Neutrophil (primary cell): ENCODE results near the gene DESI1.

Experiments used
- H3K27ac ChIP-seq: fragments of 200-600 bp; sonication (generic); 2 replicates; pipeline ENCODE4 v1.5.1; 2016; ENCODE audit warnings: mild to moderate bottlenecking, moderate library complexity
- H3K27me3 ChIP-seq: fragments of 200-600 bp; sonication (generic); 2 replicates; pipeline ENCODE4 v1.6.0; 2016; ENCODE audit warnings: mild to moderate bottlenecking
- H3K36me3 ChIP-seq: fragments of 200-600 bp; sonication (generic); 2 replicates; pipeline ENCODE4 v1.5.1; 2017
- H3K4me1 ChIP-seq, 2 experiments: fragments of 200-600 bp in 1 of 2; sonication (generic) in 1 of 2; 1 replicate in 1 of 2; 2 replicates in 1 of 2; pipeline versions ENCODE4 v1.5.1 to v1.6.1; 2013 to 2016; ENCODE audit warnings: low read depth in 1 of 2, low read length in 1 of 2, mild to moderate bottlenecking in 1 of 2, moderate library complexity in 1 of 2; ENCODE audit not compliant: control insufficient read depth in 1 of 2, insufficient read depth in 1 of 2
- H3K4me3 ChIP-seq, 2 experiments: fragments of 200-600 bp in 1 of 2; sonication (generic) in 1 of 2; 1 replicate in 1 of 2; 2 replicates in 1 of 2; pipeline ENCODE4 v1.5.1; 2013 to 2016; ENCODE audit warnings: low read depth in 1 of 2, low read length in 1 of 2, mild to moderate bottlenecking in 1 of 2, moderate library complexity in 1 of 2
- H3K9me3 ChIP-seq: fragments of 200-600 bp; sonication (generic); 2 replicates; pipeline ENCODE4 v1.5.1; 2016
- TF ChIP-seq, protein P1 (sequence below): fragments of 200-600 bp; sonication (generic); IDR thresholded peaks from 2 replicates; pipeline ENCODE4 v1.5.1; 2016; ENCODE audit warnings: antibody characterized with exemption

Gene DESI1

DNA sequence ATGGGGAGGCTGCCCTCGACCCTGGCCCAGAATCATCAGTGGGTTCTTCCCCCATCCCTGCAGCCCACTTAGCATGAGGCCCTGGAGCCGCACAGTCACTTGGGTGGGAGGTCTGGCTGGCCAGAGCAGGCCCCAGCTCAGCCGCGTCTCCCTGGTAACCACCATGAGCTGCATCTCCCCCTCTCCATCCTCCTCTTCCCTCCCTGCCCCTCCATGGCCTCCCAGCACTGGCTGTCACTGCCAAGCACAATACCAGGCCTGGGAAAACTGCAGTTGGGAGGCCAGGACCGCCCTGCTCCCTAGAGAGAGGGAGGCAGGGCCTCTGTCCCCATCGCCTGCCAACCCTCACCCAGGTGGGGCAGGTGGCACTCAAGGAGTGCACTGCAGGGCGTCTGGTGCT, 52.0 kb downstream of the DESI1 start:
- no peaks in the 10 kb centered on the region for H3K27me3 ChIP-seq
- H3K4me3 ChIP-seq, result no peak overlapping the region
- H3K4me1 ChIP-seq, result no peaks in the 10 kb centered on the region
- H3K36me3 ChIP-seq, result no peaks in the 10 kb centered on the region
- H3K27ac ChIP-seq, result no peak overlapping the region
- H3K9me3 ChIP-seq, result no peaks in the 10 kb centered on the region
- TF ChIP-seq, protein P1, sequence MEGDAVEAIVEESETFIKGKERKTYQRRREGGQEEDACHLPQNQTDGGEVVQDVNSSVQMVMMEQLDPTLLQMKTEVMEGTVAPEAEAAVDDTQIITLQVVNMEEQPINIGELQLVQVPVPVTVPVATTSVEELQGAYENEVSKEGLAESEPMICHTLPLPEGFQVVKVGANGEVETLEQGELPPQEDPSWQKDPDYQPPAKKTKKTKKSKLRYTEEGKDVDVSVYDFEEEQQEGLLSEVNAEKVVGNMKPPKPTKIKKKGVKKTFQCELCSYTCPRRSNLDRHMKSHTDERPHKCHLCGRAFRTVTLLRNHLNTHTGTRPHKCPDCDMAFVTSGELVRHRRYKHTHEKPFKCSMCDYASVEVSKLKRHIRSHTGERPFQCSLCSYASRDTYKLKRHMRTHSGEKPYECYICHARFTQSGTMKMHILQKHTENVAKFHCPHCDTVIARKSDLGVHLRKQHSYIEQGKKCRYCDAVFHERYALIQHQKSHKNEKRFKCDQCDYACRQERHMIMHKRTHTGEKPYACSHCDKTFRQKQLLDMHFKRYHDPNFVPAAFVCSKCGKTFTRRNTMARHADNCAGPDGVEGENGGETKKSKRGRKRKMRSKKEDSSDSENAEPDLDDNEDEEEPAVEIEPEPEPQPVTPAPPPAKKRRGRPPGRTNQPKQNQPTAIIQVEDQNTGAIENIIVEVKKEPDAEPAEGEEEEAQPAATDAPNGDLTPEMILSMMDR, result no peak

DNA sequence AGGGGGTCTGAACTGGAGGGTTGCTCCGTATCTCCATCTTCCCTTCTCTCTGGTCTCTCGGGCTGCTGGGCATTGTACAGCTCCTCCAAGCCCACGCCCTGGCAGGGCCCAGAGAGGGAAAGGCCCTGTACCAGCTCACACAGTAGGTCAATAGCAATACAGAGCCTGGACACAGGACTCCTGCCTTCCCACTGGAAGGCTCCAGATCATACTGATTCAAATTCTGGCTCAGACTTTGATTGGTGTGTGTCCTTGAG, 53.4 kb downstream of the DESI1 start:
- H3K4me1 ChIP-seq, result no peaks in the 10 kb centered on the region
- H3K4me3 ChIP-seq, result no peak overlapping the region
- H3K27ac ChIP-seq, result no peak overlapping the region
- H3K36me3 ChIP-seq, result no peaks in the 10 kb centered on the region
- no peaks in the 10 kb centered on the region for H3K9me3 ChIP-seq
- TF ChIP-seq, protein P1, result no peak
- H3K27me3 ChIP-seq, result peaks cover 10% of the 10 kb centered on the region

DNA sequence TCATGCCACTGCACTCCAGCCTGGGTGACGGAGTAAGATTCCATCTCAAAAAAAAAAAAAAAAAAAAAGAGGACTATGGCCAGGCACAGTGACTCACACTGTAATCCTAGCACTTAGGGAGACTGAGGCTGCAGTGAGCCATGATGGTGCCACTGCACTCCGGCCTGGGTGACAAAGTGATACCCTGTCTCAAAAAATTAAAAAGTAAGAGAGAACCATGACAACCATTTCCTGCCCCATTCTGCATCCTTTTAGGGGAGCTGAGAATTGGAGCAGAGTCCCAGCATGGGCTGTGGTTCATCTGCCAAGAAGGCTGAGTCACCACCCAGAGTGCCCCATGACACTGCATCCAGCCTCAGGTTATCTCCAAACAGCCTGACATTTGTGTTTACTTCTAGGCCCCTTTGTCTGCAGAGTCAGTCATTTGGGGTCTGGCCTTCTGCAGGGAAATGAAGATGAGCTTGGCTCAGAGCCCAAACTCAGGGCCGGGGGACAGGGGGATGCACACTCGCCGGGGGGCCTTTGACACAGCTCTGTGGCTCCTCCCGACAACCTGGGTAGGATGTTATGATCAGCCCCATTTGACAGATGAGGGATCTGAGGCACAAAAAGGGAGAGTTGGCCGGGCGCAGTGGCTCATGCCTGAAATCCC, 55.3 kb downstream of the DESI1 start:
- no peak overlapping the region for H3K4me3 ChIP-seq
- no peaks in the 10 kb centered on the region for H3K4me1 ChIP-seq
- H3K9me3 ChIP-seq, result no peaks in the 10 kb centered on the region
- H3K36me3 ChIP-seq, result no peaks in the 10 kb centered on the region
- H3K27me3 ChIP-seq, result peaks cover 29% of the 10 kb centered on the region
- no peak overlapping the region for H3K27ac ChIP-seq
- TF ChIP-seq, protein P1, result no peak

DNA sequence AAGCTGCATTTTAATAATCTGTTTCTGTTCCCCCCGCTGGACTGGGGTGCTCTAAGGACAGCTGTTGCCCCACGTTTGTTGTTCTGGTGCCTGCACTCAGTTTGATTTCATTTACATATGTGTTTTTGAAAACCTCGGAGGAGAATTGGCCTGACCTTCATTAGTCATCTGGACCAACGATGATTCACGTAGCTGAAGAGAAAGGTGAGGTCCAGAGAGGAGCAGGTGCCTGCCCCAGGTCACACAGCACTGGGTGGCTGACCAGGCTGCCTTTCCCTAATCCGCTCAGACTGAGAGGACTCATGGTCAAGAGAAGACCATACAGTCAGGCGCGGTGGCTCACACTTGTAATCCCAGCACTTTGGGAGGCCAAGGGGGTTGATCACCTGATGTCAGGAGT, 56.3 kb downstream of the DESI1 start:
- peaks cover 39% of the 10 kb centered on the region for H3K27me3 ChIP-seq
- no peaks in the 10 kb centered on the region for H3K36me3 ChIP-seq
- no peak overlapping the region for H3K27ac ChIP-seq
- H3K9me3 ChIP-seq, result no peaks in the 10 kb centered on the region
- TF ChIP-seq, protein P1, result no peak
- no peaks in the 10 kb centered on the region for H3K4me1 ChIP-seq
- no peak overlapping the region for H3K4me3 ChIP-seq

DNA sequence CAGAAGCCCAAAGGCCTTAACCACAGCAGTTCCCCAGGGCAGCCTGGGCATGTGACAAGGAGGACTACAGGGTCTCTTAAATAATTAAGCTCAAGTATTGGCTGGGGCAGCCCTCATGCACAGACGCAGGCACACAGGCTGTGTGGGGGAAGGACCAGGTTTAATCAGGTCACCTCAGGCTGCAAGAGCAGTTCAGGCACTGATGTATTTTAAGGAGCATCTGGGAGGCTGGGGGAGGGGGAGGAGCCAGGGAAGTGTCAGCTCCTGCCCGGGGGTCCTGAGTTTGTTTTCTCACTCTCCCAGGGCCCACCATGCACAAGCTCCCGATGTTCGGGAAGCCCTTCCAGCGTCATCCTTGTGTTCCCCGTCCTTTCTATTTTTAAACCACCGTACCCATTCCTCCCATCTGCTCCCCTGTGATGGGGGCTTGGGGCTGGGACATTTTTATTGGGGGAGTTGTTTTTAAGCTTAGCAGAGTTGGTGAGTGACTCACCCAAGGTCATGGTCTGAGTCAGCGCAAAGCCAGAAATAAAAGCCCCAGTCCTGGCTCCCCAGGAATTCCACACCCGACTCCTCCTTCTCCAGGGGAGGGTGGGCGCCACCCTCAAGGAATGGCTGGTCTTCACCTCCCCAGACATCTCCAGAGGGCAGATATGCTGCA, 57.7 kb downstream of the DESI1 start:
- Histone ChIP-seq H3K27me3 (peaks cover 51% of the 10 kb centered on the region), H3K27ac (no peak overlapping the region), H3K4me3 (no peak overlapping the region), H3K4me1 (no peaks in the 10 kb centered on the region), H3K9me3 (no peaks in the 10 kb centered on the region), H3K36me3 (no peaks in the 10 kb centered on the region)
- TF ChIP-seq, protein P1, result no peak
